HEK293 (cell line): ENCODE measurements around the gene IGFLR1.
A peak's percentile ranks its signal among the peaks of the same experiment; 100 is the strongest.

Experiments used
- CTCF ChIA-PET: fragments of 350-600 bp; formaldehyde crosslinking; extraction: SDS; loops from one replicate; lab custom pipeline; 2021; ENCODE audit warnings: antibody characterized with exemption; lab: Yijun Ruan, JAX
- POLR2A ChIA-PET: fragments of 300-600 bp; formaldehyde crosslinking; extraction: SDS; loops from one replicate; lab custom pipeline; 2020; ENCODE audit warnings: antibody characterized with exemption, inconsistent platforms; lab: Yijun Ruan, JAX
- H3K27ac ChIP-seq: fragments of 200-500 bp; sonication (Bioruptor generic); 2 replicates; pipeline ENCODE4 v1.5.1; 2014; ENCODE audit warnings: low read depth, low read length, control low read depth, inconsistent platforms; ENCODE audit errors: extremely low read depth
- H3K36me3 ChIP-seq, 2 experiments: fragments of 200-500 bp in 1 of 2; sonication (Bioruptor generic) in 1 of 2; 1 replicate in 1 of 2; 2 replicates in 1 of 2; pipeline ENCODE4 v1.5.1; 2014 to 2017; ENCODE audit warnings: inconsistent platforms in 2 of 2, low read length in 2 of 2; ENCODE audit not compliant: control insufficient read depth in 2 of 2, insufficient read depth in 1 of 2
- H3K4me1 ChIP-seq: fragments of 200-500 bp; sonication (Bioruptor generic); 2 replicates; pipeline ENCODE4 v1.5.1; 2014; ENCODE audit warnings: mild to moderate bottlenecking, low read length, inconsistent platforms; ENCODE audit not compliant: control insufficient read depth, insufficient read depth
- H3K4me3 ChIP-seq: 2 replicates; pipeline ENCODE4 v1.5.1; 2011; ENCODE audit warnings: low read depth, mild to moderate bottlenecking, control low read depth, low read length, moderate library complexity
- H3K9me3 ChIP-seq: fragments of 200-500 bp; sonication (Bioruptor generic); 2 replicates; pipeline ENCODE4 v1.5.1; 2014; ENCODE audit warnings: low read depth, low read length, inconsistent platforms; ENCODE audit not compliant: control insufficient read depth, insufficient read depth
- HOXA7 ChIP-seq: sonication (generic); formaldehyde crosslinking; IDR thresholded peaks from 2 replicates; pipeline ENCODE4 v1.8.1; 2022; ENCODE audit warnings: missing genetic modification reagents, borderline replicate concordance
- OSR2 ChIP-seq: fragments of 450-650 bp; formaldehyde crosslinking; IDR thresholded peaks from 2 replicates; pipeline ENCODE4 v1.5.1; 2016; ENCODE audit warnings: missing biosample characterization, missing genetic modification characterization
- SETDB1 ChIP-seq: IDR thresholded peaks from one replicate; pipeline ENCODE4 v1.6.1; 2017; ENCODE audit warnings: mild to moderate bottlenecking, low read length, moderate library complexity, mixed read lengths; ENCODE audit not compliant: insufficient read length
- YY2 ChIP-seq: fragments of 450-650 bp; formaldehyde crosslinking; IDR thresholded peaks from 2 replicates; pipeline ENCODE4 v1.5.1; 2016; ENCODE audit warnings: missing biosample characterization, missing genetic modification characterization
- ZBTB21 ChIP-seq: fragments of 450-650 bp; formaldehyde crosslinking; IDR thresholded peaks from 2 replicates; pipeline ENCODE4 v1.5.1; 2017; ENCODE audit warnings: missing biosample characterization, missing genetic modification characterization
- ZFHX2 ChIP-seq: fragments of 450-650 bp; formaldehyde crosslinking; conservative IDR thresholded peaks from 2 replicates; pipeline ENCODE4 v1.5.1; 2016; ENCODE audit warnings: missing biosample characterization, missing genetic modification characterization
- ZNF114 ChIP-seq: fragments of 450-650 bp; formaldehyde crosslinking; IDR thresholded peaks from 2 replicates; pipeline ENCODE4 v1.5.0; 2017; ENCODE audit warnings: missing biosample characterization, missing genetic modification characterization
- ZNF214 ChIP-seq: fragments of 450-650 bp; formaldehyde crosslinking; IDR thresholded peaks from 2 replicates; pipeline ENCODE4 v1.5.1; 2017; ENCODE audit warnings: missing biosample characterization, mild to moderate bottlenecking, missing genetic modification characterization, borderline replicate concordance
- ZNF274 ChIP-seq, 2 experiments: fragments of 200-500 bp in 1 of 2; fragments of 450-650 bp in 1 of 2; sonication (Bioruptor generic) in 1 of 2; formaldehyde crosslinking in 1 of 2; IDR thresholded peaks; 2 replicates each; pipeline versions ENCODE4 v1.5.1 to v1.6.1; 2014 to 2016; ENCODE audit warnings: borderline replicate concordance in 1 of 2, inconsistent platforms in 1 of 2, low read length in 1 of 2, missing biosample characterization in 1 of 2, missing genetic modification characterization in 1 of 2
- ZNF335 ChIP-seq: fragments of 450-650 bp; formaldehyde crosslinking; conservative IDR thresholded peaks from 2 replicates; pipeline ENCODE4 v1.5.1; 2016; ENCODE audit warnings: missing biosample characterization, missing genetic modification characterization
- ZNF404 ChIP-seq: fragments of 450-650 bp; formaldehyde crosslinking; IDR thresholded peaks from 2 replicates; pipeline ENCODE4 v1.5.1; 2017; ENCODE audit warnings: missing biosample characterization, missing genetic modification characterization
- ZNF423 ChIP-seq: fragments of 450-650 bp; formaldehyde crosslinking; IDR thresholded peaks from 2 replicates; pipeline ENCODE4 v1.5.1; 2016; ENCODE audit warnings: missing biosample characterization, missing genetic modification characterization
- ZNF610 ChIP-seq: fragments of 450-650 bp; formaldehyde crosslinking; IDR thresholded peaks from 2 replicates; pipeline ENCODE4 v1.5.1; 2016; ENCODE audit warnings: missing biosample characterization, missing genetic modification characterization, borderline replicate concordance
- ZNF747 ChIP-seq: fragments of 450-650 bp; formaldehyde crosslinking; IDR thresholded peaks from 2 replicates; pipeline ENCODE4 v1.5.1; 2016; ENCODE audit warnings: missing biosample characterization, missing genetic modification characterization
- ZNF785 ChIP-seq: fragments of 450-650 bp; formaldehyde crosslinking; IDR thresholded peaks from 2 replicates; pipeline ENCODE4 v1.5.1; 2016; ENCODE audit warnings: missing biosample characterization, missing genetic modification characterization
- ZNF791 ChIP-seq: fragments of 450-650 bp; formaldehyde crosslinking; IDR thresholded peaks from 2 replicates; pipeline ENCODE4 v1.5.1; 2016; ENCODE audit warnings: missing biosample characterization, missing genetic modification characterization
- ZNF843 ChIP-seq: fragments of 450-650 bp; formaldehyde crosslinking; IDR thresholded peaks from 2 replicates; pipeline ENCODE4 v1.5.1; 2016; ENCODE audit warnings: missing biosample characterization, missing genetic modification characterization
- TF ChIP-seq, protein P1 (sequence below): fragments of 450-650 bp; formaldehyde crosslinking; IDR thresholded peaks from 2 replicates; pipeline ENCODE4 v1.5.1; 2016; ENCODE audit warnings: missing biosample characterization, missing genetic modification characterization, low read depth
- TF ChIP-seq, protein P2 (sequence below): fragments of 450-650 bp; formaldehyde crosslinking; IDR thresholded peaks from 2 replicates; pipeline ENCODE4 v1.5.1; 2016; ENCODE audit warnings: missing biosample characterization, missing genetic modification characterization

Gene IGFLR1

GRCh38 chr19:35742121-35742724 is at the start of gene IGFLR1:
Gene IGFLR1 (minus strand): TSS chr19:35742452. CDS start chr19:35741180, 1,272 bp downstream.
- H3K4me1 ChIP-seq = peaks cover 28% of the 10 kb centered on the region
- peaks cover 37 to 51% of the 10 kb centered on the region in 2 experiments for H3K36me3 ChIP-seq
- POLR2A ChIA-PET = interaction anchor here (1.2 to 2.6 kb wide), 3 partner anchors 12 to 32 kb away, joined by 3 to 39 read pairs (median 4); partner anchors contain the start of genes ARHGAP33 and HSPB6
- CTCF ChIA-PET = interaction anchor here (1.1 to 1.2 kb wide), 3 partner anchors 24 to 189 kb away, joined by 4 to 9 read pairs (median 4); no protein-coding TSS in a partner anchor
- no peak within 1 kb of the TSS for H3K4me3 ChIP-seq
- H3K9me3 ChIP-seq = no peaks in the 10 kb centered on the region; the same call in none of the 2 replicates
- TF ChIP-seq ZNF335 (tag by site-specific recombination) = 0 out of 2 replicates have a peak, but pooled peaks have one; percentile 83
- 0 out of 2 replicates have a peak, but pooled peaks have one; percentile 8 for TF ChIP-seq YY2 (tag by site-specific recombination)
- TF ChIP-seq, protein P1, sequence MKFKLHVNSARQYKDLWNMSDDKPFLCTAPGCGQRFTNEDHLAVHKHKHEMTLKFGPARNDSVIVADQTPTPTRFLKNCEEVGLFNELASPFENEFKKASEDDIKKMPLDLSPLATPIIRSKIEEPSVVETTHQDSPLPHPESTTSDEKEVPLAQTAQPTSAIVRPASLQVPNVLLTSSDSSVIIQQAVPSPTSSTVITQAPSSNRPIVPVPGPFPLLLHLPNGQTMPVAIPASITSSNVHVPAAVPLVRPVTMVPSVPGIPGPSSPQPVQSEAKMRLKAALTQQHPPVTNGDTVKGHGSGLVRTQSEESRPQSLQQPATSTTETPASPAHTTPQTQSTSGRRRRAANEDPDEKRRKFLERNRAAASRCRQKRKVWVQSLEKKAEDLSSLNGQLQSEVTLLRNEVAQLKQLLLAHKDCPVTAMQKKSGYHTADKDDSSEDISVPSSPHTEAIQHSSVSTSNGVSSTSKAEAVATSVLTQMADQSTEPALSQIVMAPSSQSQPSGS = no peak
- TF ChIP-seq ZBTB21 = 0 out of 2 replicates have a peak, but pooled peaks have one; percentile 9
- peak within 1 kb of the TSS; percentile 97 for H3K27ac ChIP-seq

- no peak for TF ChIP-seq HOXA7 (CRISPR knock-in tag)
- TF ChIP-seq ZNF404 = no peak
- TF ChIP-seq ZNF274 (IDR thresholded peaks at IDR 0.05; ENCODE audit: low read length) = no peak
- TF ChIP-seq ZNF274 (tag by site-specific recombination; IDR thresholded peaks at IDR 0.05; ENCODE audit: borderline replicate concordance) = no peak
- no peak for TF ChIP-seq ZFHX2 (tag by site-specific recombination)
- no peak for TF ChIP-seq SETDB1
- TF ChIP-seq, protein P2, sequence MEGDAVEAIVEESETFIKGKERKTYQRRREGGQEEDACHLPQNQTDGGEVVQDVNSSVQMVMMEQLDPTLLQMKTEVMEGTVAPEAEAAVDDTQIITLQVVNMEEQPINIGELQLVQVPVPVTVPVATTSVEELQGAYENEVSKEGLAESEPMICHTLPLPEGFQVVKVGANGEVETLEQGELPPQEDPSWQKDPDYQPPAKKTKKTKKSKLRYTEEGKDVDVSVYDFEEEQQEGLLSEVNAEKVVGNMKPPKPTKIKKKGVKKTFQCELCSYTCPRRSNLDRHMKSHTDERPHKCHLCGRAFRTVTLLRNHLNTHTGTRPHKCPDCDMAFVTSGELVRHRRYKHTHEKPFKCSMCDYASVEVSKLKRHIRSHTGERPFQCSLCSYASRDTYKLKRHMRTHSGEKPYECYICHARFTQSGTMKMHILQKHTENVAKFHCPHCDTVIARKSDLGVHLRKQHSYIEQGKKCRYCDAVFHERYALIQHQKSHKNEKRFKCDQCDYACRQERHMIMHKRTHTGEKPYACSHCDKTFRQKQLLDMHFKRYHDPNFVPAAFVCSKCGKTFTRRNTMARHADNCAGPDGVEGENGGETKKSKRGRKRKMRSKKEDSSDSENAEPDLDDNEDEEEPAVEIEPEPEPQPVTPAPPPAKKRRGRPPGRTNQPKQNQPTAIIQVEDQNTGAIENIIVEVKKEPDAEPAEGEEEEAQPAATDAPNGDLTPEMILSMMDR (tag by site-specific recombination) = no peak
- no peak for TF ChIP-seq ZNF843
- TF ChIP-seq ZNF791 = no peak
- no peak for TF ChIP-seq ZNF610 (tag by site-specific recombination)
- TF ChIP-seq ZNF214 (tag by site-specific recombination) = no peak
- no peak for TF ChIP-seq ZNF785 (tag by site-specific recombination)
- TF ChIP-seq OSR2 = no peak
- TF ChIP-seq ZNF423 (tag by site-specific recombination) = no peak
- TF ChIP-seq ZNF114 = no peak
- TF ChIP-seq ZNF747 = no peak
- ChIA-PET POLR2A (no interaction called here), CTCF (interaction anchor here (0.6 to 1.0 kb wide), 2 partner anchors 10 to 43 kb away, joined by 3 to 4 read pairs; no protein-coding TSS in a partner anchor)
- no peaks in the 10 kb centered on the region; a peak in 1 of 3 replicates for H3K36me3 ChIP-seq
- H3K4me1 ChIP-seq = no peaks in the 10 kb centered on the region
- no peaks in the 10 kb centered on the region for H3K9me3 ChIP-seq
- H3K4me3 ChIP-seq = no peak overlapping the region
- H3K27ac ChIP-seq = no peak overlapping the region
Observed at GRCh38 chr19:35791814-35792279, 49.6 kb upstream of the IGFLR1 start.
